ENCODE data around the gene RPP25L. TPM values are rescaled to one million over a fixed set of nuclear protein-coding genes. Genes with fewer than 3 reads are reported as not detected.

Gene RPP25L
- total and polyA plus RNA-seq, 2 experiments from 2014 or later: 16.4 to 25.1 TPM

DNA sequence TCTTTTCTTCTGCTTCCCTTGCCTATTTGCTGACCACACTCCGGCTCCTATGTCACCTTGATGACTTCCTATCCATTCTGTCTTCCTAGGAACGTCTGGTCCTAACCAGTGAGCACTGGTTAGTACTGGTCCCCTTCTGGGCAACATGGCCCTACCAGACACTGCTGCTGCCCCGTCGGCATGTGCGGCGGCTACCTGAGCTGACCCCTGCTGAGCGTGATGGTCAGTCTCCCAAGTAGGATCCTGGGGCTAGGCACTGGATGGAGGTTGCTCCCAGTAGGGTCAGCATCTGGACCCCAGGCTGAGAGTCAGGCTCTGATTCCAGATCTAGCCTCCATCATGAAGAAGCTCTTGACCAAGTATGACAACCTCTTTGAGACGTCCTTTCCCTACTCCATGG, 36.8 kb upstream of the RPP25L start:
- Histone ChIP-seq H2AFZ (no peak overlapping the region), H3K9me2 (ENCODE audit: insufficient read depth) (no peaks in the 10 kb centered on the region), H3K79me2 (replicated peaks; ENCODE audit: insufficient read depth) (peaks cover 6% of the 10 kb centered on the region), H3F3A (replicated peaks; ENCODE audit: low read depth) (peaks cover 12% of the 10 kb centered on the region; the same call in 1 of the 2 replicates), H4K20me1 (replicated peaks; ENCODE audit: insufficient read depth) (no peaks in the 10 kb centered on the region; the same call in none of the 2 replicates), H3K4me2 (no peak overlapping the region), H3K27ac (ENCODE audit: low read depth) (no peak overlapping the region), H3K27me3 (ENCODE audit: insufficient read depth) (no peaks in the 10 kb centered on the region), H3K36me3 (ENCODE audit: insufficient read depth) (peaks cover 3% of the 10 kb centered on the region; the same call in 1 of the 2 replicates), H3K4me3 (no peak overlapping the region), H3K4me1 (ENCODE audit: insufficient read depth) (peaks cover 40% of the 10 kb centered on the region)
- Mint-ChIP-seq H3K9me3 (no peaks in the 10 kb centered on the region; the same call in 2 of the 3 replicates), H3K36me3 (ENCODE audit: low read depth) (peaks cover 26% of the 10 kb centered on the region), H3K4me3 (peak overlapping the region; percentile 19; the same call in 1 of the 3 replicates), H3K4me1 (peaks cover 55% of the 10 kb centered on the region), H3K27me3 (ENCODE audit: insufficient read depth, low read depth, poor library complexity) (peaks cover 9% of the 10 kb centered on the region), H3K27ac (no peak overlapping the region)
- no peak for ATAC-seq
- DNase-seq (ENCODE audit: low spot score): no peak
- TF ChIP-seq EZH2phosphoT487 (IDR thresholded peaks at IDR 0.05; ENCODE audit: unreplicated experiment) (no peak), JUNB (IDR thresholded peaks at IDR 0.05; ENCODE audit: unreplicated experiment) (no peak), CREB1 (CRISPR knock-in tag; IDR thresholded peaks at IDR 0.05; ENCODE audit: low read depth) (no peak), NANOG (IDR thresholded peaks at IDR 0.05; ENCODE audit: borderline replicate concordance) (no peak), STAT1 (IDR thresholded peaks at IDR 0.05; ENCODE audit: unreplicated experiment) (no peak), ZNF331 (CRISPR knock-in tag; IDR thresholded peaks at IDR 0.05; ENCODE audit: low read depth) (no peak), POLR2AphosphoS5 (IDR thresholded peaks at IDR 0.05; ENCODE audit: low read depth) (no peak)
- TF ChIP-seq, protein P1, sequence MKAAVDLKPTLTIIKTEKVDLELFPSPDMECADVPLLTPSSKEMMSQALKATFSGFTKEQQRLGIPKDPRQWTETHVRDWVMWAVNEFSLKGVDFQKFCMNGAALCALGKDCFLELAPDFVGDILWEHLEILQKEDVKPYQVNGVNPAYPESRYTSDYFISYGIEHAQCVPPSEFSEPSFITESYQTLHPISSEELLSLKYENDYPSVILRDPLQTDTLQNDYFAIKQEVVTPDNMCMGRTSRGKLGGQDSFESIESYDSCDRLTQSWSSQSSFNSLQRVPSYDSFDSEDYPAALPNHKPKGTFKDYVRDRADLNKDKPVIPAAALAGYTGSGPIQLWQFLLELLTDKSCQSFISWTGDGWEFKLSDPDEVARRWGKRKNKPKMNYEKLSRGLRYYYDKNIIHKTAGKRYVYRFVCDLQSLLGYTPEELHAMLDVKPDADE (IDR thresholded peaks at IDR 0.05): no peak
- TF ChIP-seq, protein P2, sequence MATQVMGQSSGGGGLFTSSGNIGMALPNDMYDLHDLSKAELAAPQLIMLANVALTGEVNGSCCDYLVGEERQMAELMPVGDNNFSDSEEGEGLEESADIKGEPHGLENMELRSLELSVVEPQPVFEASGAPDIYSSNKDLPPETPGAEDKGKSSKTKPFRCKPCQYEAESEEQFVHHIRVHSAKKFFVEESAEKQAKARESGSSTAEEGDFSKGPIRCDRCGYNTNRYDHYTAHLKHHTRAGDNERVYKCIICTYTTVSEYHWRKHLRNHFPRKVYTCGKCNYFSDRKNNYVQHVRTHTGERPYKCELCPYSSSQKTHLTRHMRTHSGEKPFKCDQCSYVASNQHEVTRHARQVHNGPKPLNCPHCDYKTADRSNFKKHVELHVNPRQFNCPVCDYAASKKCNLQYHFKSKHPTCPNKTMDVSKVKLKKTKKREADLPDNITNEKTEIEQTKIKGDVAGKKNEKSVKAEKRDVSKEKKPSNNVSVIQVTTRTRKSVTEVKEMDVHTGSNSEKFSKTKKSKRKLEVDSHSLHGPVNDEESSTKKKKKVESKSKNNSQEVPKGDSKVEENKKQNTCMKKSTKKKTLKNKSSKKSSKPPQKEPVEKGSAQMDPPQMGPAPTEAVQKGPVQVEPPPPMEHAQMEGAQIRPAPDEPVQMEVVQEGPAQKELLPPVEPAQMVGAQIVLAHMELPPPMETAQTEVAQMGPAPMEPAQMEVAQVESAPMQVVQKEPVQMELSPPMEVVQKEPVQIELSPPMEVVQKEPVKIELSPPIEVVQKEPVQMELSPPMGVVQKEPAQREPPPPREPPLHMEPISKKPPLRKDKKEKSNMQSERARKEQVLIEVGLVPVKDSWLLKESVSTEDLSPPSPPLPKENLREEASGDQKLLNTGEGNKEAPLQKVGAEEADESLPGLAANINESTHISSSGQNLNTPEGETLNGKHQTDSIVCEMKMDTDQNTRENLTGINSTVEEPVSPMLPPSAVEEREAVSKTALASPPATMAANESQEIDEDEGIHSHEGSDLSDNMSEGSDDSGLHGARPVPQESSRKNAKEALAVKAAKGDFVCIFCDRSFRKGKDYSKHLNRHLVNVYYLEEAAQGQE (IDR thresholded peaks at IDR 0.05; ENCODE audit: unreplicated experiment): no peak
- TF ChIP-seq, protein P3, sequence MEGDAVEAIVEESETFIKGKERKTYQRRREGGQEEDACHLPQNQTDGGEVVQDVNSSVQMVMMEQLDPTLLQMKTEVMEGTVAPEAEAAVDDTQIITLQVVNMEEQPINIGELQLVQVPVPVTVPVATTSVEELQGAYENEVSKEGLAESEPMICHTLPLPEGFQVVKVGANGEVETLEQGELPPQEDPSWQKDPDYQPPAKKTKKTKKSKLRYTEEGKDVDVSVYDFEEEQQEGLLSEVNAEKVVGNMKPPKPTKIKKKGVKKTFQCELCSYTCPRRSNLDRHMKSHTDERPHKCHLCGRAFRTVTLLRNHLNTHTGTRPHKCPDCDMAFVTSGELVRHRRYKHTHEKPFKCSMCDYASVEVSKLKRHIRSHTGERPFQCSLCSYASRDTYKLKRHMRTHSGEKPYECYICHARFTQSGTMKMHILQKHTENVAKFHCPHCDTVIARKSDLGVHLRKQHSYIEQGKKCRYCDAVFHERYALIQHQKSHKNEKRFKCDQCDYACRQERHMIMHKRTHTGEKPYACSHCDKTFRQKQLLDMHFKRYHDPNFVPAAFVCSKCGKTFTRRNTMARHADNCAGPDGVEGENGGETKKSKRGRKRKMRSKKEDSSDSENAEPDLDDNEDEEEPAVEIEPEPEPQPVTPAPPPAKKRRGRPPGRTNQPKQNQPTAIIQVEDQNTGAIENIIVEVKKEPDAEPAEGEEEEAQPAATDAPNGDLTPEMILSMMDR (conservative IDR thresholded peaks at IDR 0.05; ENCODE audit: low read depth in 2 of 2): no peak
